K562 (cell line): ENCODE data around the gene SLC25A11. TPM values are rescaled to one million over a fixed set of nuclear protein-coding genes. Genes with fewer than 3 reads are reported as not detected.

Experiments used
- CC2D1A ChIP-seq: fragments of 450-650 bp; IDR thresholded peaks from 2 replicates; pipeline ENCODE4 v1.6.1; 2017; ENCODE audit warnings: mild to moderate bottlenecking
- CEBPB ChIP-seq: fragments of 450-650 bp; IDR thresholded peaks from 2 replicates; pipeline ENCODE4 v1.6.1; 2016; ENCODE audit warnings: missing genetic modification characterization, missing compliant biosample characterization
- CTBP1 ChIP-seq: fragments of 450-650 bp; IDR thresholded peaks from 2 replicates; pipeline ENCODE4 v1.6.1; 2016; ENCODE audit warnings: borderline replicate concordance
- SETDB1 ChIP-seq: IDR thresholded peaks from one replicate; pipeline ENCODE4 v1.6.1; 2012; ENCODE audit warnings: low read length, control low read depth, inconsistent platforms
- TARDBP ChIP-seq: fragments of 450-650 bp; IDR thresholded peaks from 2 replicates; pipeline ENCODE4 v1.6.1; 2016
- UBTF ChIP-seq, 2 experiments: IDR thresholded peaks; 2 replicates each; pipeline ENCODE4 v1.6.1; 2012; ENCODE audit warnings: improper control_type of control experiment in 2 of 2, low read depth in 2 of 2, low read length in 2 of 2, borderline replicate concordance in 1 of 2
- XRCC3 ChIP-seq: fragments of 450-650 bp; IDR thresholded peaks from 2 replicates; pipeline ENCODE4 v1.6.1; 2017; ENCODE audit warnings: mild to moderate bottlenecking, moderate library complexity
- polyA plus RNA-seq, 8 experiments: library from polyadenylated mRNA; depleted of rRNA in 4 of 8; stranded (reverse) in 5 of 8; unstranded in 3 of 8; fragments of >200 nt; fragmentation: Nextera tagmentation in 2 of 8; fragmentation: Illumina TruSeq in 1 of 8; extraction: Ambion mirVana in 2 of 8; extraction: Trizol in 1 of 8; gene quantifications; 2 replicates each; pipeline versions ENCODE4 v1.2.1 to v1.2.3, GENCODE V29; 2011 to 2014; ENCODE audit warnings: inconsistent platforms in 1 of 8, missing spikeins in 1 of 8
- total RNA-seq, 7 experiments: library from RNA; depleted of rRNA in 6 of 7; stranded (reverse); fragments of >200 nt in 6 of 7; fragmentation: Illumina TruSeq in 2 of 7; extraction: Trizol in 2 of 7; gene quantifications; 2 replicates each; pipeline versions ENCODE4 v1.2.1 to v1.2.3, GENCODE V29; 2011 to 2021; ENCODE audit warnings: low replicate concordance in 1 of 7
- TF ChIP-seq, protein P1 (sequence below): fragments of 200-800 bp; sonication (Bioruptor generic); IDR thresholded peaks from 2 replicates; pipeline ENCODE4 v1.6.1; 2016; ENCODE audit warnings: missing genetic modification characterization, missing compliant biosample characterization

The SLC25A11 gene
- total and polyA plus RNA-seq, 9 of the 15 experiments (the other 6 are each of a cell fraction or from before 2014, with no cell fraction given), result 3.1 to 56.7 (median 32.9) TPM

GRCh38 chr17:4940555-4941318 lies 891 bp upstream of the SLC25A11 start (continued):
- TF ChIP-seq, protein P1, sequence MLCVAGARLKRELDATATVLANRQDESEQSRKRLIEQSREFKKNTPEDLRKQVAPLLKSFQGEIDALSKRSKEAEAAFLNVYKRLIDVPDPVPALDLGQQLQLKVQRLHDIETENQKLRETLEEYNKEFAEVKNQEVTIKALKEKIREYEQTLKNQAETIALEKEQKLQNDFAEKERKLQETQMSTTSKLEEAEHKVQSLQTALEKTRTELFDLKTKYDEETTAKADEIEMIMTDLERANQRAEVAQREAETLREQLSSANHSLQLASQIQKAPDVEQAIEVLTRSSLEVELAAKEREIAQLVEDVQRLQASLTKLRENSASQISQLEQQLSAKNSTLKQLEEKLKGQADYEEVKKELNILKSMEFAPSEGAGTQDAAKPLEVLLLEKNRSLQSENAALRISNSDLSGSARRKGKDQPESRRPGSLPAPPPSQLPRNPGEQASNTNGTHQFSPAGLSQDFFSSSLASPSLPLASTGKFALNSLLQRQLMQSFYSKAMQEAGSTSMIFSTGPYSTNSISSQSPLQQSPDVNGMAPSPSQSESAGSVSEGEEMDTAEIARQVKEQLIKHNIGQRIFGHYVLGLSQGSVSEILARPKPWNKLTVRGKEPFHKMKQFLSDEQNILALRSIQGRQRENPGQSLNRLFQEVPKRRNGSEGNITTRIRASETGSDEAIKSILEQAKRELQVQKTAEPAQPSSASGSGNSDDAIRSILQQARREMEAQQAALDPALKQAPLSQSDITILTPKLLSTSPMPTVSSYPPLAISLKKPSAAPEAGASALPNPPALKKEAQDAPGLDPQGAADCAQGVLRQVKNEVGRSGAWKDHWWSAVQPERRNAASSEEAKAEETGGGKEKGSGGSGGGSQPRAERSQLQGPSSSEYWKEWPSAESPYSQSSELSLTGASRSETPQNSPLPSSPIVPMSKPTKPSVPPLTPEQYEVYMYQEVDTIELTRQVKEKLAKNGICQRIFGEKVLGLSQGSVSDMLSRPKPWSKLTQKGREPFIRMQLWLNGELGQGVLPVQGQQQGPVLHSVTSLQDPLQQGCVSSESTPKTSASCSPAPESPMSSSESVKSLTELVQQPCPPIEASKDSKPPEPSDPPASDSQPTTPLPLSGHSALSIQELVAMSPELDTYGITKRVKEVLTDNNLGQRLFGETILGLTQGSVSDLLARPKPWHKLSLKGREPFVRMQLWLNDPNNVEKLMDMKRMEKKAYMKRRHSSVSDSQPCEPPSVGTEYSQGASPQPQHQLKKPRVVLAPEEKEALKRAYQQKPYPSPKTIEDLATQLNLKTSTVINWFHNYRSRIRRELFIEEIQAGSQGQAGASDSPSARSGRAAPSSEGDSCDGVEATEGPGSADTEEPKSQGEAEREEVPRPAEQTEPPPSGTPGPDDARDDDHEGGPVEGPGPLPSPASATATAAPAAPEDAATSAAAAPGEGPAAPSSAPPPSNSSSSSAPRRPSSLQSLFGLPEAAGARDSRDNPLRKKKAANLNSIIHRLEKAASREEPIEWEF, result no peak
- TF ChIP-seq XRCC3 (no peak), TARDBP (no peak), SETDB1 (no peak), CEBPB (tag) (peak; percentile 72), CC2D1A (0 out of 2 replicates have a peak, but pooled peaks have one; percentile 11), UBTF (IDR thresholded peaks at IDR 0.05; ENCODE audit: borderline replicate concordance in 1 of 2, low read depth in 2 of 2, low read length in 2 of 2) (0 out of 4 replicates have a peak, but pooled peaks of 1 of the 2 experiments have one; percentile 42), CTBP1 (no peak)
